ENCODE measurements around the gene OIP5.
A peak's percentile ranks its signal among the peaks of the same experiment; 100 is the strongest.
"Not testable (repeated sequence)": the region's sequence is repeated elsewhere in the genome, so short reads cannot be mapped to it uniquely, and the experiment has no call there.

The OIP5 gene

GRCh38 chr15:41301587-41301986 lies 30.8 kb downstream of the OIP5 start:
- no peak for DNase-seq (ENCODE audit: low read depth)

GRCh38 chr15:41301139-41301538 lies 31.3 kb downstream of the OIP5 start:
- not testable (repeated sequence) for DNase-seq (ENCODE audit: low read depth)

GRCh38 chr15:41292521-41292920 lies 39.9 kb downstream of the OIP5 start:
- no peak for DNase-seq (ENCODE audit: low read depth)

- no peak for DNase-seq (ENCODE audit: low read depth)
Measured at GRCh38 chr15:41291065-41291631, 41.2 kb downstream of the OIP5 start.

- no peak for DNase-seq (ENCODE audit: low read depth)
Measured at GRCh38 chr15:41289953-41290352, 42.4 kb downstream of the OIP5 start.

- DNase-seq (ENCODE audit: low read depth): no peak
Measured at GRCh38 chr15:41288464-41288863, 43.9 kb downstream of the OIP5 start.

- DNase-seq (ENCODE audit: low read depth): no peak
Measured at GRCh38 chr15:41286665-41287333, 45.6 kb downstream of the OIP5 start.

- no peak for DNase-seq (ENCODE audit: low read depth)
Measured at GRCh38 chr15:41285285-41285684, 47.1 kb downstream of the OIP5 start.

GRCh38 chr15:41284427-41285177 lies 47.8 kb downstream of the OIP5 start:
- DNase-seq (ENCODE audit: low read depth): no peak

- peak; percentile 99 for DNase-seq (ENCODE audit: low read depth)
Measured at GRCh38 chr15:41283653-41284426, 48.6 kb downstream of the OIP5 start.

GRCh38 chr15:41282980-41283652 lies 49.3 kb downstream of the OIP5 start:
- not testable (repeated sequence) for DNase-seq (ENCODE audit: low read depth)

GRCh38 chr15:41282436-41282835 lies 50.0 kb downstream of the OIP5 start:
- not testable (repeated sequence) for DNase-seq (ENCODE audit: low read depth)

- peak; percentile 80 for DNase-seq (ENCODE audit: low read depth)
Measured at GRCh38 chr15:41281236-41281635, 51.2 kb downstream of the OIP5 start.

- no peak for DNase-seq (ENCODE audit: low read depth)
Measured at GRCh38 chr15:41279535-41280283, 52.7 kb downstream of the OIP5 start.

GRCh38 chr15:41278319-41278718 lies 54.1 kb downstream of the OIP5 start:
- no peak for DNase-seq (ENCODE audit: low read depth)

- no peak for DNase-seq (ENCODE audit: low read depth)
Measured at GRCh38 chr15:41276831-41277230, 55.6 kb downstream of the OIP5 start.

GRCh38 chr15:41269887-41270286 lies 62.5 kb downstream of the OIP5 start:
- no peak for DNase-seq (ENCODE audit: low read depth)

GRCh38 chr15:41263891-41264351 lies 68.5 kb downstream of the OIP5 start:
- DNase-seq (ENCODE audit: low read depth): no peak

- DNase-seq (ENCODE audit: low read depth): no peak
Measured at GRCh38 chr15:41262571-41262970, 69.8 kb downstream of the OIP5 start.

GRCh38 chr15:41260924-41261323 lies 71.5 kb downstream of the OIP5 start:
- DNase-seq (ENCODE audit: low read depth): not testable (repeated sequence)
